ENCODE measurements around the gene KDM1A. TPM values are rescaled to one million over a fixed set of nuclear protein-coding genes. Genes with fewer than 3 reads are reported as not detected.
A peak's percentile ranks its signal among the peaks of the same experiment; 100 is the strongest.

Gene KDM1A
- total RNA-seq (2011; cell fraction: chromatin; rRNA removed; ENCODE audit: low replicate concordance) = 68.0 and 108 TPM in 2 replicates
- total RNA-seq (2011; cell fraction: nucleolus; rRNA removed) = 38.5 and 47.0 TPM in 2 replicates
- 63.6 and 75.3 TPM in 2 replicates for total RNA-seq (2011; cell fraction: nucleoplasm; rRNA removed)
- total RNA-seq (2014; rRNA removed) (171 and 175 TPM in 2 replicates), total RNA-seq (2014; rRNA removed; fragmentation: Illumina TruSeq; extraction: Trizol) (167 and 168 TPM in 2 replicates), total RNA-seq (2015; rRNA removed; fragmentation: Illumina TruSeq; extraction: Trizol) (181 TPM in 2 replicates), total RNA-seq (2021) (151 and 165 TPM in 2 replicates), polyA plus RNA-seq (2011; rRNA removed) (176 and 177 TPM in 2 replicates), polyA plus RNA-seq (2014; fragmentation: Illumina TruSeq; extraction: Trizol) (143 and 168 TPM in 2 replicates), polyA plus RNA-seq (2014; fragmentation: Nextera tagmentation; extraction: Ambion mirVana) (10 to 100 TPM; 59.2 to 70.3 TPM), polyA plus RNA-seq (2014; rRNA removed) (135 and 142 TPM in 2 replicates), polyA minus RNA-seq (2011; rRNA and poly(A)+ RNA removed) (275 and 323 TPM in 2 replicates), Bru-seq, nascent RNA (percentile 94 among the genes with signal in this experiment), BruChase-seq, experiment 1, labeled RNA remaining after a 2-hour chase (percentile 96 among the genes with signal in this experiment), BruChase-seq, experiment 2, labeled RNA remaining after a 6-hour chase (percentile 96 among the genes with signal in this experiment)
- polyA plus RNA-seq (2011; cell fraction: cytosol; rRNA removed) = 140 and 222 TPM in 2 replicates
- 146 and 187 TPM in 2 replicates for polyA plus RNA-seq (2011; cell fraction: nucleus; rRNA removed)
- 124 and 130 TPM in 2 replicates for polyA plus RNA-seq (2012)
- 90.8 and 98.0 TPM in 2 replicates for polyA minus RNA-seq (2011; cell fraction: cytosol; rRNA and poly(A)+ RNA removed)
- 34.3 and 63.4 TPM in 2 replicates for polyA minus RNA-seq (2011; cell fraction: nucleus; rRNA and poly(A)+ RNA removed)
- long read RNA-seq, experiment 1, transcript KDM1A-206 (1 exons, 2,810 nt) = minor isoform, 69 of 1,429 reads
- long read RNA-seq, experiment 1, transcript KDM1A-201 (19 exons, 3,033 nt) = major isoform, 690 of 1,429 reads
- long read RNA-seq, experiment 1, transcript KDM1A-203 (19 exons, 3,039 nt) = minor isoform, 9 of 1,429 reads
- long read RNA-seq, experiment 1, partial matches to known transcripts = 65 of 1,429 reads
- long read RNA-seq, experiment 1, other reads (novel, unspliced or antisense) = 596 of 1,429 reads
- long read RNA-seq, experiment 2, transcript KDM1A-206 (1 exons, 2,810 nt) = minor isoform, 9 of 251 reads
- long read RNA-seq, experiment 2, transcript KDM1A-201 (19 exons, 3,033 nt) = major isoform, 69 of 251 reads
- long read RNA-seq, experiment 2, partial matches to known transcripts = 75 of 251 reads
- long read RNA-seq, experiment 2, other reads (novel, unspliced or antisense) = 96 of 251 reads
- long read RNA-seq, experiment 3, transcript KDM1A-201 (19 exons, 3,033 nt) = major isoform, 12 of 37 reads
- long read RNA-seq, experiment 3, partial matches to known transcripts = 14 of 37 reads
- long read RNA-seq, experiment 3, other reads (novel, unspliced or antisense) = 10 of 37 reads

DNA sequence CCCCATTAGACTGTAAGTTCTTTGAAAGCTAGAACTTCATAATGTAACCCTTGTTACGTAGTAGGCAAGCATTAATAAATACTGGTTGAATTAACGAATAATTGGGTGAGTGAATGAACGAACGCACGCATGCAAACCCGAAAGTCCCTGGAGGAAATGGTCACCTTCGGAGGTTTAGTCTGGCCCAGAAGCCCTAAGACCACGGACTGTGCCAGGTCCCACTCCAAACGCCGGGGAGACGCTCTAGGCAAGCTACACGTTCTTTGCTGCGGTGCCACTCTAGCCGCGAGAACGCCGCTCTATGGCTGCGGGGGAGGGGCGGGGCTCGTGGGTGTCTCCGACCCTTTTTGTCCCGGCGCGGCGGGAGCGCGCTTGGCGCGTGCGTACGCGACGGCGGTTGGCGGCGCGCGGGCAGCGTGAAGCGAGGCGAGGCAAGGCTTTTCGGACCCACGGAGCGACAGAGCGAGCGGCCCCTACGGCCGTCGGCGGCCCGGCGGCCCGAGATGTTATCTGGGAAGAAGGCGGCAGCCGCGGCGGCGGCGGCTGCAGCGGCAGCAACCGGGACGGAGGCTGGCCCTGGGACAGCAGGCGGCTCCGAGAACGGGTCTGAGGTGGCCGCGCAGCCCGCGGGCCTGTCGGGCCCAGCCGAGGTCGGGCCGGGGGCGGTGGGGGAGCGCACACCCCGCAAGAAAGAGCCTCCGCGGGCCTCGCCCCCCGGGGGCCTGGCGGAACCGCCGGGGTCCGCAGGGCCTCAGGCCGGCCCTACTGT lies at the start of gene KDM1A:
TSS of gene KDM1A (plus strand) at position 375 of the 769 bp plus-strand sequence. CDS start at position 504, 129 bp downstream.
- peaks cover 7 to 8% of the 10 kb centered on the region in 2 experiments; a peak in 4 of 5 replicates for H3K4me1 ChIP-seq (replicated peaks in 1 of 2; ENCODE audit: control insufficient read depth in 2 of 2, insufficient read depth in 2 of 2, low read length in 2 of 2)
- 0 out of 2 replicates have a peak, but pooled peaks cover 3% of the 10 kb centered on the region for H4K20me1 ChIP-seq (replicated peaks; ENCODE audit: control insufficient read depth, insufficient read depth, low read length)
- H3K27me3 ChIP-seq (ENCODE audit: control insufficient read depth in 2 of 2, insufficient read depth in 2 of 2, low read length in 2 of 2) = no peaks in the 10 kb centered on the region
- FAIRE-seq (peak; percentile 96), ATAC-seq (peak; percentile 97), DNase-seq (ENCODE audit: extremely low read depth in 1 of 4, low spot score in 3 of 4) (peak; percentile 92 to 100 (median 94))
- H3K79me2 ChIP-seq (ENCODE audit: control insufficient read depth, insufficient read depth, low read length) = peaks cover 54% of the 10 kb centered on the region
- peak within 1 kb of the TSS; percentile 100 for H2AFZ ChIP-seq (ENCODE audit: low read depth, low read length)
- ChIA-PET POLR2A (interaction anchor here (0.5 to 2.9 kb wide), 17 partner anchors 8 to 652 kb away, joined by 3 to 22 read pairs (median 3); partner anchors contain the start of gene HNRNPR), CTCF (ENCODE audit: low intra/inter-chr PET ratio) (interaction anchor here (0.9 kb wide), 1 partner anchor 42 kb away, joined by 3 read pairs; no protein-coding TSS in a partner anchor)
- BruUV-seq (replicated peaks) = no TSS peak
- 1% methylated on average over 74 of the region's 85 CpGs for WGBS (ENCODE audit: insufficient coverage, low coverage, missing lambda C conversion rate)
- H3K27ac ChIP-seq (ENCODE audit: extremely low read depth, low read depth, low read length) = peak within 1 kb of the TSS; percentile 91
- H3K9ac ChIP-seq (ENCODE audit: insufficient read depth in 1 of 2, low read depth in 2 of 2, low read length in 2 of 2) = peak within 1 kb of the TSS; percentile 98 to 99
- H3K36me3 ChIP-seq (ENCODE audit: control insufficient read depth, insufficient read depth, low read length) = peaks cover 13% of the 10 kb centered on the region; the same call in 2 of the 3 replicates
- H3K9me1 ChIP-seq (ENCODE audit: control insufficient read depth, insufficient read depth, low read length) = no peaks in the 10 kb centered on the region
- H3K9me3 ChIP-seq (replicated peaks; ENCODE audit: control insufficient read depth, insufficient read depth, low read depth, low read length) = peaks cover 14% of the 10 kb centered on the region; the same call in 1 of the 2 replicates
- in situ Hi-C loops (cut with MboI) (no loop called here), intact Hi-C loops (cut with micrococcal nuclease) (no loop called here)
- peak within 1 kb of the TSS; percentile 94 for H3K4me3 ChIP-seq
- H3K4me2 ChIP-seq (ENCODE audit: insufficient read depth, low read length) = peak within 1 kb of the TSS; percentile 96
- no peak for TF ChIP-seq ZNF764 (CRISPR knock-in tag; IDR thresholded peaks at IDR 0.05; ENCODE audit: low read depth)
- peak; percentile 63; the same call in 1 of the 2 replicates for TF ChIP-seq ZNF143 (CRISPR knock-in tag; IDR thresholded peaks at IDR 0.05)
- TF ChIP-seq ZKSCAN3 (CRISPR knock-in tag; IDR thresholded peaks at IDR 0.05) = no peak
- no peak for TF ChIP-seq ZNF175 (CRISPR knock-in tag; IDR thresholded peaks at IDR 0.05; ENCODE audit: low read depth)
- TF ChIP-seq ZNF274 (IDR thresholded peaks at IDR 0.05; ENCODE audit: borderline replicate concordance, low read depth, low read length) = no peak
- no peak for TF ChIP-seq ZNF217 (CRISPR knock-in tag; IDR thresholded peaks at IDR 0.05)
- TF ChIP-seq, protein P1, sequence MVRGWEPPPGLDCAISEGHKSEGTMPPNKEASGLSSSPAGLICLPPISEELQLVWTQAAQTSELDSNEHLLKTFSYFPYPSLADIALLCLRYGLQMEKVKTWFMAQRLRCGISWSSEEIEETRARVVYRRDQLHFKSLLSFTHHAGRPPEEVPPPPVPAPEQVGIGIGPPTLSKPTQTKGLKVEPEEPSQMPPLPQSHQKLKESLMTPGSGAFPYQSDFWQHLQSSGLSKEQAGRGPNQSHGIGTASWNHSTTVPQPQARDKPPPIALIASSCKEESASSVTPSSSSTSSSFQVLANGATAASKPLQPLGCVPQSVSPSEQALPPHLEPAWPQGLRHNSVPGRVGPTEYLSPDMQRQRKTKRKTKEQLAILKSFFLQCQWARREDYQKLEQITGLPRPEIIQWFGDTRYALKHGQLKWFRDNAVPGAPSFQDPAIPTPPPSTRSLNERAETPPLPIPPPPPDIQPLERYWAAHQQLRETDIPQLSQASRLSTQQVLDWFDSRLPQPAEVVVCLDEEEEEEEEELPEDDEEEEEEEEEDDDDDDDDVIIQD (CRISPR knock-in tag; IDR thresholded peaks at IDR 0.05) = no peak
- peak; percentile 97 for TF ChIP-seq RBFOX2 (IDR thresholded peaks at IDR 0.05; ENCODE audit: low read depth, low read length)
- TF ChIP-seq U2AF1 (optimal IDR thresholded peaks at IDR 0.05; ENCODE audit: low read depth, low read length) = peak; percentile 99
- TF ChIP-seq NFRKB (IDR thresholded peaks at IDR 0.05; ENCODE audit: low read depth) = peak; percentile 85; the same call in 1 of the 2 replicates
- TF ChIP-seq HIVEP1 (CRISPR knock-in tag; IDR thresholded peaks at IDR 0.05) = no peak
- TF ChIP-seq MTA3 (IDR thresholded peaks at IDR 0.05; ENCODE audit: borderline replicate concordance) = peak; percentile 96
- peak in 1 of 2 experiments; percentile 93; a peak in 3 of 4 replicates for TF ChIP-seq ARNT (IDR thresholded peaks at IDR 0.05)
- peak; percentile 32 for TF ChIP-seq CBFA2T3 (IDR thresholded peaks at IDR 0.05)
- peak in 1 of 2 experiments; percentile 79; a peak in 1 of 4 replicates for TF ChIP-seq TBL1XR1 (IDR thresholded peaks at IDR 0.05; ENCODE audit: low read length in 2 of 2)
- TF ChIP-seq ZNF253 (CRISPR knock-in tag; conservative IDR thresholded peaks at IDR 0.05) = no peak

Measured in K562 (cell line).